ENCODE measurements around the gene WNT7A. TPM values are rescaled to one million over a fixed set of nuclear protein-coding genes. Genes with fewer than 3 reads are reported as not detected.

WNT7A gene
- total and polyA plus RNA-seq, 2 experiments from 2014 or later, result not detected

GRCh38 chr3:13788522-13789424 is 91.1 kb downstream of the WNT7A start:
- Histone ChIP-seq H3K79me2 (ENCODE audit: insufficient read depth) (no peaks in the 10 kb centered on the region), H3K4me1 (ENCODE audit: insufficient read depth) (no peaks in the 10 kb centered on the region), H2AFZ (no peak overlapping the region), H3K9me3 (ENCODE audit: low read depth) (no peaks in the 10 kb centered on the region), H3K4me2 (ENCODE audit: unreplicated experiment) (no peak overlapping the region), H3K27me3 (replicated peaks; ENCODE audit: insufficient read depth) (peaks cover 7% of the 10 kb centered on the region; the same call in 1 of the 2 replicates), H3F3A (ENCODE audit: insufficient read depth) (no peaks in the 10 kb centered on the region), H3K4me3 (no peak overlapping the region), H3K36me3 (ENCODE audit: low read depth) (no peaks in the 10 kb centered on the region), H4K20me1 (ENCODE audit: insufficient read depth) (no peaks in the 10 kb centered on the region), H3K27ac (no peak overlapping the region), H3K9ac (no peak overlapping the region), H3K9me2 (ENCODE audit: insufficient read depth) (no peaks in the 10 kb centered on the region)
- WGBS, 2 experiments (ENCODE audit: low coverage in 1 of 2, low lambda C conversion rate in 2 of 2, missing lambda C conversion rate in 2 of 2), result 16 to 19% methylated on average over 8 to 9 of the region's 9 CpGs
- in situ Hi-C loops (cut with MboI), result no loop called here
- peak; percentile 7 for DNase-seq
- TF ChIP-seq EZH2 (IDR thresholded peaks at IDR 0.05; ENCODE audit: insufficient read depth, poor library complexity, severe bottlenecking) (no peak), EZH2phosphoT487 (IDR thresholded peaks at IDR 0.05; ENCODE audit: insufficient read depth, low read depth) (no peak)

GRCh38 chr3:13787533-13788132 is 92.2 kb downstream of the WNT7A start:
- TF ChIP-seq EZH2 (IDR thresholded peaks at IDR 0.05; ENCODE audit: insufficient read depth, poor library complexity, severe bottlenecking) (no peak), EZH2phosphoT487 (IDR thresholded peaks at IDR 0.05; ENCODE audit: insufficient read depth, low read depth) (no peak)
- Histone ChIP-seq H3K4me2 (ENCODE audit: unreplicated experiment) (no peak overlapping the region), H3K9me3 (ENCODE audit: low read depth) (no peaks in the 10 kb centered on the region), H3K4me1 (ENCODE audit: insufficient read depth) (no peaks in the 10 kb centered on the region), H3K9me2 (ENCODE audit: insufficient read depth) (no peaks in the 10 kb centered on the region), H3K79me2 (ENCODE audit: insufficient read depth) (no peaks in the 10 kb centered on the region), H3K36me3 (ENCODE audit: low read depth) (no peaks in the 10 kb centered on the region), H3K4me3 (no peak overlapping the region), H3K27ac (no peak overlapping the region), H3F3A (ENCODE audit: insufficient read depth) (no peaks in the 10 kb centered on the region), H4K20me1 (ENCODE audit: insufficient read depth) (no peaks in the 10 kb centered on the region), H3K27me3 (replicated peaks; ENCODE audit: insufficient read depth) (peaks cover 7% of the 10 kb centered on the region; the same call in 1 of the 2 replicates), H3K9ac (no peak overlapping the region), H2AFZ (no peak overlapping the region)
- in situ Hi-C loops (cut with MboI), result no loop called here
- 15% methylated on average over 18 to 19 of the region's 19 CpGs for WGBS, 2 experiments (ENCODE audit: low coverage in 1 of 2, low lambda C conversion rate in 2 of 2, missing lambda C conversion rate in 2 of 2)
- no peak for DNase-seq

GRCh38 chr3:13786811-13787210 is 93.1 kb downstream of the WNT7A start:
- Histone ChIP-seq H3K4me2 (ENCODE audit: unreplicated experiment) (no peak overlapping the region), H3K9me2 (ENCODE audit: insufficient read depth) (no peaks in the 10 kb centered on the region), H3K9me3 (ENCODE audit: low read depth) (no peaks in the 10 kb centered on the region), H3K9ac (no peak overlapping the region), H3K27me3 (replicated peaks; ENCODE audit: insufficient read depth) (peaks cover 10% of the 10 kb centered on the region), H3K4me3 (no peak overlapping the region), H2AFZ (no peak overlapping the region), H3K79me2 (ENCODE audit: insufficient read depth) (no peaks in the 10 kb centered on the region), H3K27ac (no peak overlapping the region), H4K20me1 (ENCODE audit: insufficient read depth) (no peaks in the 10 kb centered on the region), H3K36me3 (ENCODE audit: low read depth) (no peaks in the 10 kb centered on the region), H3F3A (ENCODE audit: insufficient read depth) (no peaks in the 10 kb centered on the region), H3K4me1 (ENCODE audit: insufficient read depth) (no peaks in the 10 kb centered on the region)
- in situ Hi-C loops (cut with MboI), result no loop called here
- no peak for DNase-seq
- WGBS, 2 experiments (ENCODE audit: low coverage in 1 of 2, low lambda C conversion rate in 2 of 2, missing lambda C conversion rate in 2 of 2), result 67 to 69% methylated on average over 10 of the region's 10 CpGs
- TF ChIP-seq EZH2 (IDR thresholded peaks at IDR 0.05; ENCODE audit: insufficient read depth, poor library complexity, severe bottlenecking), result no peak
- TF ChIP-seq EZH2phosphoT487 (IDR thresholded peaks at IDR 0.05; ENCODE audit: insufficient read depth, low read depth), result no peak

GRCh38 chr3:13785853-13786436 is 93.9 kb downstream of the WNT7A start:
- in situ Hi-C loops (cut with MboI), result no loop called here
- H3K27me3 ChIP-seq (replicated peaks; ENCODE audit: insufficient read depth), result peaks cover 11% of the 10 kb centered on the region
- H3K4me3 ChIP-seq, result no peak overlapping the region
- no peak overlapping the region for H2AFZ ChIP-seq
- H3F3A ChIP-seq (ENCODE audit: insufficient read depth), result no peaks in the 10 kb centered on the region
- H3K9ac ChIP-seq, result no peak overlapping the region
- DNase-seq, result no peak
- TF ChIP-seq EZH2 (IDR thresholded peaks at IDR 0.05; ENCODE audit: insufficient read depth, poor library complexity, severe bottlenecking) (no peak), EZH2phosphoT487 (IDR thresholded peaks at IDR 0.05; ENCODE audit: insufficient read depth, low read depth) (no peak)
- H3K4me2 ChIP-seq (ENCODE audit: unreplicated experiment), result no peak overlapping the region
- WGBS, 2 experiments (ENCODE audit: low coverage in 1 of 2, low lambda C conversion rate in 2 of 2, missing lambda C conversion rate in 2 of 2), result 41 to 51% methylated on average over 13 of the region's 13 CpGs
- no peaks in the 10 kb centered on the region for H4K20me1 ChIP-seq (ENCODE audit: insufficient read depth)
- no peaks in the 10 kb centered on the region for H3K79me2 ChIP-seq (ENCODE audit: insufficient read depth)
- H3K9me2 ChIP-seq (ENCODE audit: insufficient read depth), result no peaks in the 10 kb centered on the region
- H3K9me3 ChIP-seq (ENCODE audit: low read depth), result no peaks in the 10 kb centered on the region
- no peak overlapping the region for H3K27ac ChIP-seq
- H3K36me3 ChIP-seq (ENCODE audit: low read depth), result no peaks in the 10 kb centered on the region
- H3K4me1 ChIP-seq (ENCODE audit: insufficient read depth), result no peaks in the 10 kb centered on the region
